Measurements from ENCODE around the gene TOR2A.

Gene TOR2A

GRCh38 chr9:127729522-127730256, 5.4 kb downstream of the TOR2A start:
- no peak for TF ChIP-seq CTCF (IDR thresholded peaks at IDR 0.05)
- DNase-seq: no peak
- H3K27me3 Mint-ChIP-seq (ENCODE audit: low read depth, poor library complexity): no peaks in the 10 kb centered on the region
- peak overlapping the region; percentile 61 for H3K27ac Mint-ChIP-seq
- H3K4me1 Mint-ChIP-seq: peaks cover 10% of the 10 kb centered on the region
- H3K36me3 Mint-ChIP-seq (ENCODE audit: low read depth): no peaks in the 10 kb centered on the region
- no peaks in the 10 kb centered on the region for H3K9me3 Mint-ChIP-seq
- H3K4me3 Mint-ChIP-seq: no peak overlapping the region

- H3K27ac Mint-ChIP-seq: no peak overlapping the region
- H3K9me3 Mint-ChIP-seq: no peaks in the 10 kb centered on the region
- peaks cover 12% of the 10 kb centered on the region for H3K4me1 Mint-ChIP-seq
- H3K27me3 Mint-ChIP-seq (ENCODE audit: low read depth, poor library complexity): no peaks in the 10 kb centered on the region
- no peak overlapping the region for H3K4me3 Mint-ChIP-seq
- no peaks in the 10 kb centered on the region for H3K36me3 Mint-ChIP-seq (ENCODE audit: low read depth)
- no peak for TF ChIP-seq CTCF (IDR thresholded peaks at IDR 0.05)
- no peak for DNase-seq
Measured at GRCh38 chr9:127728808-127729207, 6.3 kb downstream of the TOR2A start.

GRCh38 chr9:127726871-127727270, 8.2 kb downstream of the TOR2A start:
- peaks cover 8% of the 10 kb centered on the region for H3K4me1 Mint-ChIP-seq
- H3K36me3 Mint-ChIP-seq (ENCODE audit: low read depth): no peaks in the 10 kb centered on the region
- no peaks in the 10 kb centered on the region for H3K9me3 Mint-ChIP-seq
- no peak overlapping the region for H3K4me3 Mint-ChIP-seq
- TF ChIP-seq CTCF (IDR thresholded peaks at IDR 0.05): no peak
- H3K27ac Mint-ChIP-seq: no peak overlapping the region
- peaks cover 8% of the 10 kb centered on the region for H3K27me3 Mint-ChIP-seq (ENCODE audit: low read depth, poor library complexity)
- DNase-seq: no peak

- H3K9me3 Mint-ChIP-seq: no peaks in the 10 kb centered on the region
- H3K27ac Mint-ChIP-seq: no peak overlapping the region
- H3K27me3 Mint-ChIP-seq (ENCODE audit: low read depth, poor library complexity): peaks cover 24% of the 10 kb centered on the region
- DNase-seq: no peak
- TF ChIP-seq CTCF (IDR thresholded peaks at IDR 0.05): no peak
- H3K36me3 Mint-ChIP-seq (ENCODE audit: low read depth): no peaks in the 10 kb centered on the region
- H3K4me3 Mint-ChIP-seq: no peak overlapping the region
- peaks cover 14% of the 10 kb centered on the region for H3K4me1 Mint-ChIP-seq
Measured at GRCh38 chr9:127724012-127724411, 11.1 kb downstream of the TOR2A start.

- Mint-ChIP-seq H3K9me3 (no peaks in the 10 kb centered on the region), H3K36me3 (ENCODE audit: low read depth) (no peaks in the 10 kb centered on the region), H3K27ac (no peak overlapping the region), H3K4me3 (no peak overlapping the region), H3K4me1 (peaks cover 14% of the 10 kb centered on the region), H3K27me3 (ENCODE audit: low read depth, poor library complexity) (peaks cover 24% of the 10 kb centered on the region)
- DNase-seq: no peak
- no peak for TF ChIP-seq CTCF (IDR thresholded peaks at IDR 0.05)
Measured at GRCh38 chr9:127723444-127723843, 11.7 kb downstream of the TOR2A start.

GRCh38 chr9:127723013-127723412, 12.1 kb downstream of the TOR2A start:
- no peak for DNase-seq
- H3K27me3 Mint-ChIP-seq (ENCODE audit: low read depth, poor library complexity): peaks cover 24% of the 10 kb centered on the region

More at GRCh38 chr9:127723013-127723412, 12.1 kb downstream of the TOR2A start:
- TF ChIP-seq CTCF (IDR thresholded peaks at IDR 0.05): no peak
- Mint-ChIP-seq H3K9me3 (no peaks in the 10 kb centered on the region), H3K27ac (no peak overlapping the region), H3K36me3 (ENCODE audit: low read depth) (no peaks in the 10 kb centered on the region), H3K4me1 (peaks cover 14% of the 10 kb centered on the region), H3K4me3 (no peak overlapping the region)

Measured in nephron progenitor cell (in vitro differentiated cells).